ENCODE measurements around the gene WDHD1. TPM values are rescaled to one million over a fixed set of nuclear protein-coding genes. Genes with fewer than 3 reads are reported as not detected.
"Not testable (repeated sequence)": the region's sequence is repeated elsewhere in the genome, so short reads cannot be mapped to it uniquely, and the experiment has no call there.

The WDHD1 gene
- total RNA-seq, 1 experiment from 2014 or later: 45.9 TPM

- TSS peak; percentile 60 for BruUV-seq (replicated peaks)
- peak overlapping the region; percentile 69 for H2AFZ ChIP-seq (ENCODE audit: low read length)
- DNase-seq: peak; percentile 43
Observed at GRCh38 chr14:55026441-55026792, 482 bp downstream of the WDHD1 start.

DNA sequence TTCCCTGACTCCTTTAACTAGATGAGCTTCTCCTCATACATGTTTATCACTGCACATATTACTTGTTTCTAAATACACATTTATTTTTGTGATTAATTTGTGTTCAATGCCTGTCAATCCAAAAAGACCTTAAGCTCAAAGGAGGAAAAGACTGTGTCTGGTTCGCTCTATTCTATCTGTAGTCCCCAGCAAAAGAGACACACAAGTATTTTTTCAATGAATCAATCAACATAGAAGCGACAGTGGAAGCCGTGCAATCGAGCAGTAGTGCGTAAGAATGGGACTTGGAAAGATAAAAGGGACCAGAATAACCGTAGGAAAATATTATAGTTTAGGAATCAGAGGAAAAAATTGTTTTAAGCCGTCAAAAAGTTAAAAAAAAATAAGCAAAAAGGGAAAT is 951 bp downstream of the WDHD1 start:
- intact Hi-C loops (cut with micrococcal nuclease): no loop called here
- H4K20me1 ChIP-seq (ENCODE audit: low read length): peaks cover 27% of the 10 kb centered on the region
- peaks cover 83% of the 10 kb centered on the region for H3K79me2 ChIP-seq (ENCODE audit: low read length)
- BruUV-seq (replicated peaks): no TSS peak
- no peak overlapping the region for H3K27ac ChIP-seq (ENCODE audit: low read length)
- peak overlapping the region; percentile 69 for H2AFZ ChIP-seq (ENCODE audit: low read length)
- H3K9ac ChIP-seq (ENCODE audit: low read length): peak overlapping the region; percentile 86
- H3F3A ChIP-seq (ENCODE audit: low read length, unreplicated experiment): no peaks in the 10 kb centered on the region
- peak overlapping the region; percentile 75 for H3K4me3 ChIP-seq (ENCODE audit: low read length)
- H3K9me2 ChIP-seq (replicated peaks; ENCODE audit: low read length): no peaks in the 10 kb centered on the region
- no peaks in the 10 kb centered on the region for H3K27me3 ChIP-seq (ENCODE audit: low read length)
- TF ChIP-seq EZH2phosphoT487 (IDR thresholded peaks at IDR 0.05; ENCODE audit: borderline replicate concordance, low read length) (no peak), EZH2 (IDR thresholded peaks at IDR 0.05; ENCODE audit: low read length, unreplicated experiment) (no peak)
- TF ChIP-seq, protein P1, sequence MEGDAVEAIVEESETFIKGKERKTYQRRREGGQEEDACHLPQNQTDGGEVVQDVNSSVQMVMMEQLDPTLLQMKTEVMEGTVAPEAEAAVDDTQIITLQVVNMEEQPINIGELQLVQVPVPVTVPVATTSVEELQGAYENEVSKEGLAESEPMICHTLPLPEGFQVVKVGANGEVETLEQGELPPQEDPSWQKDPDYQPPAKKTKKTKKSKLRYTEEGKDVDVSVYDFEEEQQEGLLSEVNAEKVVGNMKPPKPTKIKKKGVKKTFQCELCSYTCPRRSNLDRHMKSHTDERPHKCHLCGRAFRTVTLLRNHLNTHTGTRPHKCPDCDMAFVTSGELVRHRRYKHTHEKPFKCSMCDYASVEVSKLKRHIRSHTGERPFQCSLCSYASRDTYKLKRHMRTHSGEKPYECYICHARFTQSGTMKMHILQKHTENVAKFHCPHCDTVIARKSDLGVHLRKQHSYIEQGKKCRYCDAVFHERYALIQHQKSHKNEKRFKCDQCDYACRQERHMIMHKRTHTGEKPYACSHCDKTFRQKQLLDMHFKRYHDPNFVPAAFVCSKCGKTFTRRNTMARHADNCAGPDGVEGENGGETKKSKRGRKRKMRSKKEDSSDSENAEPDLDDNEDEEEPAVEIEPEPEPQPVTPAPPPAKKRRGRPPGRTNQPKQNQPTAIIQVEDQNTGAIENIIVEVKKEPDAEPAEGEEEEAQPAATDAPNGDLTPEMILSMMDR (conservative IDR thresholded peaks at IDR 0.05; ENCODE audit: low read depth, low read length): no peak
- H3K4me2 ChIP-seq (ENCODE audit: low read length): peak overlapping the region; percentile 80
- DNase-seq: no peak
- ATAC-seq: no peak
- ChIA-PET POLR2A (ENCODE audit: unreplicated experiment) (no interaction called here), CTCF (interaction anchor here (1.7 kb wide), 1 partner anchor 44 kb away, joined by 4 read pairs; no protein-coding TSS in a partner anchor)
- H3K4me1 ChIP-seq (ENCODE audit: insufficient read depth, low read length): peaks cover 34% of the 10 kb centered on the region
- H3K9me3 ChIP-seq (ENCODE audit: low read length): no peaks in the 10 kb centered on the region
- H3K36me3 ChIP-seq (ENCODE audit: low read depth, low read length): peaks cover 15% of the 10 kb centered on the region

More at GRCh38 chr14:55026441-55026792, 482 bp downstream of the WDHD1 start:
- Histone ChIP-seq H3K27me3 (ENCODE audit: low read length) (no peaks in the 10 kb centered on the region), H3K9me3 (ENCODE audit: low read length) (no peaks in the 10 kb centered on the region), H3K9me2 (replicated peaks; ENCODE audit: low read length) (no peaks in the 10 kb centered on the region), H3K79me2 (ENCODE audit: low read length) (peaks cover 84% of the 10 kb centered on the region), H3F3A (ENCODE audit: low read length, unreplicated experiment) (no peaks in the 10 kb centered on the region), H3K4me1 (ENCODE audit: insufficient read depth, low read length) (peaks cover 34% of the 10 kb centered on the region), H3K4me2 (ENCODE audit: low read length) (peak overlapping the region; percentile 80), H3K9ac (ENCODE audit: low read length) (peak overlapping the region; percentile 86), H3K4me3 (ENCODE audit: low read length) (peak overlapping the region; percentile 75), H3K27ac (ENCODE audit: low read length) (peak overlapping the region; percentile 55), H3K36me3 (ENCODE audit: low read depth, low read length) (peaks cover 15% of the 10 kb centered on the region), H4K20me1 (ENCODE audit: low read length) (peaks cover 31% of the 10 kb centered on the region)
- TF ChIP-seq EZH2phosphoT487 (IDR thresholded peaks at IDR 0.05; ENCODE audit: borderline replicate concordance, low read length) (no peak), EZH2 (IDR thresholded peaks at IDR 0.05; ENCODE audit: low read length, unreplicated experiment) (no peak)
- TF ChIP-seq, protein P1 (conservative IDR thresholded peaks at IDR 0.05; ENCODE audit: low read depth, low read length): no peak
- ChIA-PET POLR2A (ENCODE audit: unreplicated experiment) (interaction anchor here (0.5 to 1.4 kb wide), 6 partner anchors 11 to 532 kb away, joined by 3 to 13 read pairs (median 4); partner anchors contain the start of gene MAPK1IP1L), CTCF (interaction anchor here (0.6 to 1.7 kb wide), 4 partner anchors 25 to 462 kb away, joined by 3 to 7 read pairs (median 4); partner anchors contain the start of gene MAPK1IP1L)
- ATAC-seq: no peak; the same call in 1 of the 2 replicates
- intact Hi-C loops (cut with micrococcal nuclease): no loop called here

DNA sequence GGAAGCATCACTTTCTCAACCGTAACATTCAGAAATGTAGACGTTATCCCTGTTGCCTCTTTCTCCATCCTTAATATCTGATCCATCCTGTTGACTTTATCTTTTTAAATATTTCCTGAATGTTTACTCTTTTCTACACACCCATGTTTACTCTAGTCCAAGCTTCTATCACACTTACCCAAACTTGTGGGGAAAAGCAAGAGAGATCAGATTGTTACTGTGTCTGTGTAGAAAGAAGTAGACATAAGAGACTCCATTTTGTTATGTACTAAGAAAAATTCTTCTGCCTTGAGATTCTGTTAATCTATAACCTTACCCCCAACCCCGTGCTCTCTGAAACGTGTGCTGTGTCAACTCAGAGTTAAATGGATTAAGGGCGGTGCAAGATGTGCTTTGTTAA is 2.5 kb downstream of the WDHD1 start:
- H3K79me2 ChIP-seq (ENCODE audit: low read length): peaks cover 76% of the 10 kb centered on the region
- BruUV-seq (replicated peaks); H3K4me3 ChIP-seq (ENCODE audit: low read length); H3K9me3 ChIP-seq (ENCODE audit: low read length); DNase-seq; H3K27ac ChIP-seq (ENCODE audit: low read length); H3F3A ChIP-seq (ENCODE audit: low read length, unreplicated experiment); H3K27me3 ChIP-seq (ENCODE audit: low read length); intact Hi-C loops (cut with micrococcal nuclease); H2AFZ ChIP-seq (ENCODE audit: low read length); POLR2A ChIA-PET (ENCODE audit: unreplicated experiment); H3K9ac ChIP-seq (ENCODE audit: low read length); H3K9me2 ChIP-seq (replicated peaks; ENCODE audit: low read length); ATAC-seq: not testable (repeated sequence)
- CTCF ChIA-PET: interaction anchor here (0.7 to 0.8 kb wide), 2 partner anchors 22 to 136 kb away, joined by 3 read pairs; no protein-coding TSS in a partner anchor
- H3K4me1 ChIP-seq (ENCODE audit: insufficient read depth, low read length): peaks cover 28% of the 10 kb centered on the region
- H3K4me2 ChIP-seq (ENCODE audit: low read length): peak overlapping the region; percentile 4; the same call in 1 of the 2 replicates
- peaks cover 21% of the 10 kb centered on the region for H3K36me3 ChIP-seq (ENCODE audit: low read depth, low read length)
- H4K20me1 ChIP-seq (ENCODE audit: low read length): peaks cover 15% of the 10 kb centered on the region

Data from PC-3 (cell line).